ENCODE results near the gene ARL10.

ARL10 gene

DNA sequence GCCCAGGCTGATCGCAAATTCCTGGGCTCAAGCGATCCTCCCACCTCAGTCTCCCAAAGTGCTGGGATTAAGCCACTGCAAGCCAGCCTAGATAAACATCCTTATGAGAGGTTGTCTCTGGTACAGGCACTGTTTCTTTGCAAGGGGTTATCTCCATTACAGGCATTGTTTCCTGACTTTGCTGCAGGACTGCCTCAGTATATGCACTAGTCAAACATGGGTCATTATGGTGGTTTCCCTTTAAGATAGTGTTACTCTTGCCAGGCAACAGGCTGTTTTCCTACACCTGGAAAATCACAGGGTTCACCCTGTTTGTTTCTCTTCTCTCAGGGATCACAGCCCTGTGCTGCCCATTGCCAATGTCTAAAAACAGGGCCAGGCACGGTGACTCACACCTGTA, 58.9 kb downstream of the ARL10 start:
- Histone ChIP-seq H2BK120ac (ENCODE audit: insufficient read depth, low read length, poor library complexity) (no peak overlapping the region), H3K9ac (ENCODE audit: low read length) (no peak overlapping the region), H3K14ac (ENCODE audit: low read length) (no peak overlapping the region), H3K4me1 (ENCODE audit: control insufficient read depth in 1 of 2, insufficient read depth in 2 of 2, low read length in 2 of 2) (no peaks in the 10 kb centered on the region), H3K79me1 (ENCODE audit: low read length) (no peaks in the 10 kb centered on the region), H4K12ac (ENCODE audit: low read depth, low read length) (no peak overlapping the region), H3K9me3 (ENCODE audit: insufficient read depth, low read depth, low read length) (no peaks in the 10 kb centered on the region), H3K27me3 (ENCODE audit: insufficient read depth, low read length) (no peaks in the 10 kb centered on the region), H3K79me2 (ENCODE audit: control insufficient read depth, insufficient read depth, low read length, poor library complexity) (no peaks in the 10 kb centered on the region), H2AK5ac (ENCODE audit: low read length) (no peak overlapping the region), H2BK12ac (ENCODE audit: low read length) (no peak overlapping the region), H3K18ac (ENCODE audit: low read length) (no peak overlapping the region), H3K27ac (ENCODE audit: low read depth, low read length) (no peak overlapping the region), H2BK5ac (ENCODE audit: low read depth, low read length, poor library complexity) (no peak overlapping the region), H3K4ac (ENCODE audit: low read depth, low read length) (no peak overlapping the region), H2AFZ (ENCODE audit: insufficient read depth, low read length, poor library complexity) (no peak overlapping the region), H3K36me3 (ENCODE audit: control insufficient read depth in 1 of 2, insufficient read depth in 2 of 2, low read length in 2 of 2) (no peaks in the 10 kb centered on the region), H3K23ac (ENCODE audit: low read length) (no peak overlapping the region), H3K4me2 (ENCODE audit: low read length) (no peak overlapping the region), H3K4me3 (ENCODE audit: low read depth, low read length) (no peak overlapping the region), H4K91ac (ENCODE audit: low read depth, low read length) (no peak overlapping the region), H4K8ac (ENCODE audit: low read depth, low read length) (no peak overlapping the region)
- peak in 1 of 2 donors; percentile 15 for DNase-seq
- WGBS (ENCODE audit: extremely low coverage, insufficient coverage, insufficient read length), result no CpG with 5 or more reads among the region's 3 CpGs

DNA sequence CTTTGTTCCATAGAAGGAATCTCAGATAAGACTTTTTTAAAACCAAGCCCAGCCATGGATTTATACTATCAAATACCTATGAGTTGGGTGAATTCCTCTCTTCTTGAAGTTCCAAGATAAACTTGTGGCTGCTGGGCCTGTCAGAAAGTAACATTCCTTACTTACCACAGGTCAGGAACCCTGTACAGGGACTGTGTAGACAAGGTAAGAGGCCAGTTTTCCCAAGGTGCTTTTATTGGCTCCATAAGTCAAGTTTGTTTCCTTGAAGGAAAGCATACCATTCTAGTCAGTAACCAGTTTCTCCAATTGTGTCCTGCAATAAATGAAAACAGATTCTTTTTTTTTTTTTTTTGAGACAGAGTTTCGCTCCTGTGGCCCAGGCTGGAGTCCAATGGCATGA, 59.9 kb downstream of the ARL10 start:
- Histone ChIP-seq H2BK120ac (ENCODE audit: insufficient read depth, low read length, poor library complexity) (no peak overlapping the region), H4K91ac (ENCODE audit: low read depth, low read length) (no peak overlapping the region), H3K79me2 (ENCODE audit: control insufficient read depth, insufficient read depth, low read length, poor library complexity) (no peaks in the 10 kb centered on the region), H2BK5ac (ENCODE audit: low read depth, low read length, poor library complexity) (no peak overlapping the region), H3K27me3 (ENCODE audit: insufficient read depth, low read length) (no peaks in the 10 kb centered on the region), H2AK5ac (ENCODE audit: low read length) (no peak overlapping the region), H3K79me1 (ENCODE audit: low read length) (no peaks in the 10 kb centered on the region), H3K9me3 (ENCODE audit: insufficient read depth, low read depth, low read length) (no peaks in the 10 kb centered on the region), H2BK12ac (ENCODE audit: low read length) (no peak overlapping the region), H3K18ac (ENCODE audit: low read length) (no peak overlapping the region), H3K4ac (ENCODE audit: low read depth, low read length) (no peak overlapping the region), H3K4me3 (ENCODE audit: low read depth, low read length) (no peak overlapping the region), H2AFZ (ENCODE audit: insufficient read depth, low read length, poor library complexity) (no peak overlapping the region), H3K4me1 (ENCODE audit: control insufficient read depth in 1 of 2, insufficient read depth in 2 of 2, low read length in 2 of 2) (no peaks in the 10 kb centered on the region), H3K23ac (ENCODE audit: low read length) (no peak overlapping the region), H3K9ac (ENCODE audit: low read length) (no peak overlapping the region), H4K8ac (ENCODE audit: low read depth, low read length) (no peak overlapping the region), H3K36me3 (ENCODE audit: control insufficient read depth in 1 of 2, insufficient read depth in 2 of 2, low read length in 2 of 2) (no peaks in the 10 kb centered on the region), H3K27ac (ENCODE audit: low read depth, low read length) (no peak overlapping the region), H4K12ac (ENCODE audit: low read depth, low read length) (no peak overlapping the region), H3K4me2 (ENCODE audit: low read length) (no peak overlapping the region), H3K14ac (ENCODE audit: low read length) (no peak overlapping the region)
- no CpG with 5 or more reads among the region's 1 CpG for WGBS (ENCODE audit: extremely low coverage, insufficient coverage, insufficient read length)
- DNase-seq, result peak in 1 of 2 donors; percentile 68

DNA sequence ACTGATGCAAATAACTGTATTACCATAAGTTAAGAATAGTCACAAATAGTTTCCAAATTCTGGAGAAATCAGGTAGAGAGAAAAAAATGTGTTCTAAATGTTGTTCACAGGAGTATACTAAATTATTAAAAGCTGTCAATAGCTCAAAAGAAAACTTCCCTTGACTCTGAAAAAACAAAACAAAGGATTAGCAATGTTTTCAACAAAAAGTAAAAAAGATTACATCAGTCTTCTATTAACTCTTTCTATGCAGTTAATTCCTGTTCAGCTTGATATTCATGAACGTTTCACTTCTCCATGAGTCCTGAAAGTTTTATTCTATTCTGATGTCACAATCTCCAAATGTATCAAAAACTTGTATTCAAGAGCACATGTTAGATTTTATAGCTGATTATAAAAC, 60.5 kb downstream of the ARL10 start:
- H3K9ac ChIP-seq (ENCODE audit: low read length), result no peak overlapping the region
- DNase-seq, result no peak
- H3K9me3 ChIP-seq (ENCODE audit: insufficient read depth, low read depth, low read length), result no peaks in the 10 kb centered on the region
- no peaks in the 10 kb centered on the region for H3K27me3 ChIP-seq (ENCODE audit: insufficient read depth, low read length)
- H3K18ac ChIP-seq (ENCODE audit: low read length), result no peak overlapping the region
- no peak overlapping the region for H4K8ac ChIP-seq (ENCODE audit: low read depth, low read length)
- no peak overlapping the region for H3K4ac ChIP-seq (ENCODE audit: low read depth, low read length)
- H3K14ac ChIP-seq (ENCODE audit: low read length), result no peak overlapping the region
- no CpG with 5 or more reads among the region's 1 CpG for WGBS (ENCODE audit: extremely low coverage, insufficient coverage, insufficient read length)
- H4K12ac ChIP-seq (ENCODE audit: low read depth, low read length), result no peak overlapping the region
- H3K36me3 ChIP-seq (ENCODE audit: control insufficient read depth in 1 of 2, insufficient read depth in 2 of 2, low read length in 2 of 2), result no peaks in the 10 kb centered on the region
- no peak overlapping the region for H2BK120ac ChIP-seq (ENCODE audit: insufficient read depth, low read length, poor library complexity)
- no peak overlapping the region for H3K23ac ChIP-seq (ENCODE audit: low read length)
- H4K91ac ChIP-seq (ENCODE audit: low read depth, low read length), result no peak overlapping the region
- no peak overlapping the region for H2BK5ac ChIP-seq (ENCODE audit: low read depth, low read length, poor library complexity)
- H2AFZ ChIP-seq (ENCODE audit: insufficient read depth, low read length, poor library complexity), result no peak overlapping the region
- no peaks in the 10 kb centered on the region for H3K4me1 ChIP-seq (ENCODE audit: control insufficient read depth in 1 of 2, insufficient read depth in 2 of 2, low read length in 2 of 2)
- no peak overlapping the region for H2AK5ac ChIP-seq (ENCODE audit: low read length)
- no peak overlapping the region for H3K4me3 ChIP-seq (ENCODE audit: low read depth, low read length)
- no peak overlapping the region for H3K4me2 ChIP-seq (ENCODE audit: low read length)
- H3K79me2 ChIP-seq (ENCODE audit: control insufficient read depth, insufficient read depth, low read length, poor library complexity), result no peaks in the 10 kb centered on the region
- no peak overlapping the region for H3K27ac ChIP-seq (ENCODE audit: low read depth, low read length)
- H2BK12ac ChIP-seq (ENCODE audit: low read length), result no peak overlapping the region
- no peaks in the 10 kb centered on the region for H3K79me1 ChIP-seq (ENCODE audit: low read length)

DNA sequence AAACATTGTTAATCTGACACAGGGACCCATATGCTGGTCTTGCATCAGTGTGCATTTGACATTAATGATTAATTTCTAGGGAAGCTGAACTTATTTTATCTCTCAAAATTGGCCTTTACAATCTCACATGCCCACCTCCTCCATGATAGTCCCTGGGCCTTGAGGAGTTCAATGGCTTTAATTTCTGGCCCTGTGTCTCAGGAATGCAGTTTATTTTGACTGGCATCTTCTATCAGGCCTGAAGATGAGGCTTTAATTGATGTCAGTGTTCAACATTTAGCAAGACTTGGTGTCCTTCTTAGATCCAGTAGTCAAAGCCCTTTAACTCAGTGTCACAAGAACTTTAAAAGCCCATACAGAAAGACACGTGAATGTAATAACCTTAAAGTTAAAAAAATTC, 61.6 kb downstream of the ARL10 start:
- no peak overlapping the region for H3K23ac ChIP-seq (ENCODE audit: low read length)
- no peak overlapping the region for H4K8ac ChIP-seq (ENCODE audit: low read depth, low read length)
- H3K79me1 ChIP-seq (ENCODE audit: low read length), result no peaks in the 10 kb centered on the region
- no peak overlapping the region for H3K4me3 ChIP-seq (ENCODE audit: low read depth, low read length)
- no peak overlapping the region for H3K4ac ChIP-seq (ENCODE audit: low read depth, low read length)
- no peaks in the 10 kb centered on the region for H3K36me3 ChIP-seq (ENCODE audit: control insufficient read depth in 1 of 2, insufficient read depth in 2 of 2, low read length in 2 of 2)
- no peaks in the 10 kb centered on the region for H3K27me3 ChIP-seq (ENCODE audit: insufficient read depth, low read length)
- H3K4me1 ChIP-seq (ENCODE audit: control insufficient read depth in 1 of 2, insufficient read depth in 2 of 2, low read length in 2 of 2), result no peaks in the 10 kb centered on the region
- no peaks in the 10 kb centered on the region for H3K9me3 ChIP-seq (ENCODE audit: insufficient read depth, low read depth, low read length)
- no peak overlapping the region for H2AFZ ChIP-seq (ENCODE audit: insufficient read depth, low read length, poor library complexity)
- H3K14ac ChIP-seq (ENCODE audit: low read length), result no peak overlapping the region
- H3K18ac ChIP-seq (ENCODE audit: low read length), result no peak overlapping the region
- H3K79me2 ChIP-seq (ENCODE audit: control insufficient read depth, insufficient read depth, low read length, poor library complexity), result no peaks in the 10 kb centered on the region
- no peak overlapping the region for H2BK12ac ChIP-seq (ENCODE audit: low read length)
- H3K27ac ChIP-seq (ENCODE audit: low read depth, low read length), result no peak overlapping the region
- no peak overlapping the region for H4K91ac ChIP-seq (ENCODE audit: low read depth, low read length)
- H2BK120ac ChIP-seq (ENCODE audit: insufficient read depth, low read length, poor library complexity), result no peak overlapping the region
- H3K9ac ChIP-seq (ENCODE audit: low read length), result no peak overlapping the region
- no peak overlapping the region for H3K4me2 ChIP-seq (ENCODE audit: low read length)
- no peak overlapping the region for H2AK5ac ChIP-seq (ENCODE audit: low read length)
- H4K12ac ChIP-seq (ENCODE audit: low read depth, low read length), result no peak overlapping the region
- H2BK5ac ChIP-seq (ENCODE audit: low read depth, low read length, poor library complexity), result no peak overlapping the region
- WGBS (ENCODE audit: extremely low coverage, insufficient coverage, insufficient read length), result no CpG with 5 or more reads among the region's 1 CpG
- DNase-seq, result no peak

All from trophoblast cell (in vitro differentiated cells and primary cell).